GM19025 (cell line): ENCODE data around the gene NAALAD2.
A peak's percentile ranks its signal among the peaks of the same experiment; 100 is the strongest.
"Not testable (repeated sequence)": the region's sequence is repeated elsewhere in the genome, so short reads cannot be mapped to it uniquely, and the experiment has no call there.

ENCODE experiments used
- ATAC-seq: cut with Tn5 transposase; IDR thresholded peaks from one replicate; pipeline ENCODE4 v1.9.1; 2021; ENCODE audit warnings: mild to moderate bottlenecking, low read depth, moderate library complexity; ENCODE audit not compliant: unreplicated experiment

The NAALAD2 gene

DNA sequence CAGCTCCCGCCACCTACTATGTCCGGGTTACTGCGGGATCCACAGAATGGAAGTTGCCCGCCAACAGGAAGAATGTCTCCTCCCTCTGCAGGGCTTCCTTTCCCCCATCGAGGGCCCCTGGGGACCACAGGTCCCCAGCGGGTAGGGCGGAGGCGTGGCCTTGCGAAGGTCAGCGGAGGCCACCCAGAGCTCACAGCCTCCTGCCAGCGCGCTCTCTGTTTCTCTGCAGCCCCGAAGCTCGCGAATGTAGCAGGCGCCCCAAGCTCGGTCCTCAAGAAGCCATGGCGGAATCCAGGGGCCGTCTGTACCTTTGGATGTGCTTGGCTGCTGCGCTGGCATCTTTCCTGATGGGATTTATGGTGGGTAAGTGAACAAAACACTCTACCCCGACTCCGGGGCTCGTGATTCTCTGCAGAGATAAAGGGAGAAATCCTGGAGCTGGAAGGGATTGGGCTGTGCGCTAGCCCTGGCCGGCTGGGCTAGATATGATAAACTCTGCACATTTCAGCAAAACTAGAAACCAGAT is at the start of gene NAALAD2:
TSS of gene NAALAD2 (plus strand) at position 186 of the 526 bp plus-strand sequence. CDS start at position 282, 96 bp downstream.
- peak; percentile 86 for ATAC-seq

DNA sequence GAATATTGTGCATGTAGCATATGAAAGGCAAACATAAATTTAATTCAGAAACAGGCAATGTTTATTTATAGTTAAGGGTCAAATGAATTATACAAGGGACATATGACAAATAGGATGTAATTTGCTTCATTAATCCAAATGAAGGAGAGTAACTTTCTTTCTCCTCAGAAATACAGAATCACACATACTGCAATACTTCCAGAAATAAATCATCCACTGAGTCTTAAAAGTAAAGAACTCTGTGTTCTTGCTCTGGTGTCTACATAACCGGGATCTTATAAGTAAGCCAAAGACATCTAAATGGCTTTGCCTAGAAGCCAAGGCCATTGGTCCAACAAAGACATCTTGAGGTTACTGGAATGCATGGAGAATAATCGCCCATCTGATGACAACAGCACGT is 48.8 kb upstream of the NAALAD2 start, which contains the start of gene UBTFL1:
TSS of gene UBTFL1 (plus strand) at position 301 of the 400 bp plus-strand sequence. CDS start at position 301, 0 bp downstream.
- not testable (repeated sequence) for ATAC-seq

GRCh38 chr11:90088731-90089130 is 45.7 kb upstream of the NAALAD2 start:
- ATAC-seq, result not testable (repeated sequence)

DNA sequence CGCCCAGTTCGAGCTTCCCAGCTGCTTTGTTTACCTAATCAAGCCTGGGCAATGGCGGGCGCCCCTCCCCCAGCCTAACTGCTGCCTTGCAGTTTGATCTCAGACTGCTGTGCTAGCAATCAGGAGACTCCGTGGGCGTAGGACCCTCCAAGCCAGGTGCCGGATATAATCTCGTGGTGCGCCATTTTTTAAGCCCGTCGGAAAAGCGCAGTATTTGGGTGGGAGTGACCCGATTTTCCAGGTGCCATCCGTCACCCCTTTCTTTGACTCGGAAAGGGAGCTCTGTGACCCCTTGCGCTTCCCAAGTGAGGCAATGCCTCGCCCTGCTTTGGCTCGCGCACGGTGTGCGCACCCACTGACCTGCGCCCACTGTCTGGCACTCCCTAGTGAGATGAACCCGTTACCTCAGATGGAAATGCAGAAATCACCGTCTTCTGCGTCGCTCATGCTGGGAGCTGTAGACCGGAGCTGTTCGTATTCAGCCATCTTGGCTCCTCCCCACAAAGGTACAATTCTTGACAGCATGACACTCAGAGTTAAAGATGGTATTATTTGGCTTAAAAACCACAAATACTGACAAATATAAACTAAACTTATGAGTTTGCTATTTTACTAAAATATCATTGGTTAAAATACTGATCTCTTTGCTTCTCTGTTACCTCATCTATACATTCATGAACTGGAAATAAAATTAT is 39.1 kb upstream of the NAALAD2 start:
- not testable (repeated sequence) for ATAC-seq

DNA sequence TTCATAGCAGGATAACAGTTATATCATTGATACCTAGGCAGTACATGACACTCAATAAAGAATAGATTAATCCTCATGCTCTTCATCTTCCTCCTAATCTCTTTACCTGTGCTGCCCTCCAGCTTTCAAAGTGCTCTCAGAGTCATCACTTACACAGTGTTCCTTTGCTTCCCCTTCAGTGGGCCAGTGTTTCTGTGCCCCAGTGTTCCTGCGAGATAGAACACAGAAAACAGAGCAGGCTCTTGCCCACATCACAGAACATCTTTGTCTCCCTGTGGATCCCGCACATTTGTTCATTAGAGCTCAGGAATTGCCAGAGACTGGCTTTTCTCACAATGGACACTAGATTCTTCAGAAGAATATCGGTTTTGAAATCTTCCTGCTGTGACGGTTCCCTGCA is 36.2 kb upstream of the NAALAD2 start:
- not testable (repeated sequence) for ATAC-seq

- no peak for ATAC-seq
Observed at GRCh38 chr11:90100431-90100830, 34.0 kb upstream of the NAALAD2 start.

- ATAC-seq, result no peak
Observed at GRCh38 chr11:90113541-90113940, 20.9 kb upstream of the NAALAD2 start.

DNA sequence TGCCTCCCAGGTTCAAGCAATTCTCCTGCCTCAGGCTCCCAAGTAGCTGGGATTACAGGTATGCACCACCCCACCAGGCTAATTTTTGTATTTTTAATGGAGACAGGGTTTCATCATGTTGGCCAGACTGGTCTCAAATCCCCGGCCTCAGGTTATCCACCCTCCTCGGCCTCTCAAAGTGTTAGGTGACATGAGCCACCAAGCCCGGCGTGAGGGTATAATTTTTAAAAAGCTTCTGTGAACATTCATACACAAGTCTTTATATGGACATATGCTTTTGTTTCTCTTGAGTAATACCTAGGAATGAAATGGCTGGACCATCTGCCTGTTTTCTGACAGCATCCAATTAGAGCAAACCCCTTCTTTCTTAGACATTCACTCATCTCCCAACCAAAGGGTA is 14.3 kb upstream of the NAALAD2 start:
- ATAC-seq, result no peak

DNA sequence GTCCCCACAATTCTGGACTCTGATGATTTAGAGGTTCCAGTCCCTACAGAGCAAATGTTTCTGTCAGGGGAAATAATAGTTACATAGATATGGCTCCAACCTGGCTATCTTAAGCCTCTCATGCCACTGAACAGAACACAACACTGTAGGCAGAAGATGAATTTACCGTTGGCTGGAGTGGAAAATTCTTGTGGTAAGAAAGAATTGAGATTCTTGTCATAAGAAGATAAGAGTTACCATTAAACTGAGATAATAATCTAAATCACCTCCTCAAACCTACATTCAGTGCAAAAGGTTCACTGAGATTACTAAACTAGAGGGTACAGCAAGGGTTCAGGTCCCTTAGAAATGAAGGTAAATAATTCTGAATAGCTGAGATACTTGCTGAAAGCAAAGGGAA is 10.1 kb upstream of the NAALAD2 start:
- ATAC-seq, result no peak

GRCh38 chr11:90124946-90125345 is 9.5 kb upstream of the NAALAD2 start:
- no peak for ATAC-seq

GRCh38 chr11:90133560-90134477 is 644 bp upstream of the NAALAD2 start:
- ATAC-seq, result no peak

DNA sequence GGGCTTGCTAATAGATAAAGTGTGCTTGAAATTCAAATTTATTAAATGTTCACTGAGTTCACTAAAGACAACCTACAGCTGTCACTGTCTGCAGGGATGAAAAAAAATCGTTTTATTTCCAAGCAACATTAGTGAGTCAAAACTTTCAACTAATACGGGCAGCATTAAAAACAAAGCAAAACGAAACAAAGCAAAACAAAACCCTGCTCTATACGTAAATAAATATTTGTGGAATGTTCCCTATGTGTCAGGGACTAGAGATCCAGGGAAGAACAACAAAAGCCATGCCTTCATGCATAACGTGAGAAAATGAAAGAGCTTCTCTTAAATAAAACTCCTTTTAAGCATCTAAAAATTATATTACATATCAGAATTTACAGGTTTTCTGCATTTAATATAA is 553 bp downstream of the NAALAD2 start:
- ATAC-seq, result no peak

DNA sequence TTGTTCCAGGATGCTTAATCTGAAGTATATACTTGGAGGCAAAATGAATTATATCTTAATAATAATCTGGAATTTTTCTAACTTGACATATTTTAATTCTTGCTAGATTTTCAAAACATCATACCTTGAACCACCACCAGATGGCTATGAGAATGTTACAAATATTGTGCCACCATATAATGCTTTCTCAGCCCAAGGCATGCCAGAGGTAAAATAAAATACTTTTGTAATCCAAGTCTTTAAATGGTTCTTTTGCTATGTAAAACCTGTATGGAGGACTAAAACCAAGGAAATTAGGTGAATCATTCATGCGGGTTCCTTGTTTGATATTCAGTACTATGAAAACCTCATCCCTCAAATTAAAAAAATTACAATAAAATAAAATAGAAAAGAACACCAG is 14.4 kb downstream of the NAALAD2 start:
- ATAC-seq, result no peak

GRCh38 chr11:90166982-90167573 is 32.6 kb downstream of the NAALAD2 start:
- ATAC-seq, result not testable (repeated sequence)

DNA sequence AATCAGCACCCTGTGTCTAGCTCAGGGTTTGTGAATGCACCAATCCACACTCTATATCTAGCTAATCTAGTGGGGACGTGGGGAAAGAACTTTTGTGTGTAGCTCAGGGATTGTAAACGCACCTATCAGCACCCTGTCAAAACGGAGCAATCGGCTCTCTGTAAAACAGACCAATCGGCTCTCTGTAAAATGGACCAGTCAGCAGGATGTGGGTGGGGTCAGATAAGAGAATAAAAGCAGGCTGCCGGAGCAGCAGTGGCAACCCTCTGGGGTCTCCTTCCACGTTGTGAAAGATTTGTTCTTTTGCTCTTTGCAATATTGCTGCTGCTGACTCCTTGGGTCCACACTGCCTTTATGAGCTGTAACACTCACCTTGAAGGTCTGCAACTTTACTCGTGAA is 33.2 kb downstream of the NAALAD2 start:
- ATAC-seq, result not testable (repeated sequence)

GRCh38 chr11:90168571-90168970 is 34.1 kb downstream of the NAALAD2 start:
- no peak for ATAC-seq

- ATAC-seq, result no peak
Observed at GRCh38 chr11:90171359-90171758, 36.9 kb downstream of the NAALAD2 start.

DNA sequence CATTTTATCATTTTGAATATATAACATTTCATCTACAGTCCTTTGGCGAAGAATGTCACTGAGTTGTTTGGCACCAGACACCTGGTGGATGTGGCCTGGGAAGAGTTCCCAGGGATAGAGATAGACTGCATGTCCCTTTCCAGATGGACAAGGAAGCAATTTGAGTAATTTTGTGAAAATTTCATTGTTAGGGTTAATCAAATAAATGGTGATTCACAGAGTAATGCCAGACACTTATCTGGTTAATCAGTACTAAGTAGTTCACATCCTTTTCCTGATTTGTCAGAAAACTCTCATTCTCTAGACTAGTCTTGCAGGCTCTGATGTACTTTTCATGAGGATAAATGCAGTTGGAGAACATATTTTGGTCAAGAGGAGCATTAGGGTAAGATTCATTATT is 41.6 kb downstream of the NAALAD2 start:
- no peak for ATAC-seq

DNA sequence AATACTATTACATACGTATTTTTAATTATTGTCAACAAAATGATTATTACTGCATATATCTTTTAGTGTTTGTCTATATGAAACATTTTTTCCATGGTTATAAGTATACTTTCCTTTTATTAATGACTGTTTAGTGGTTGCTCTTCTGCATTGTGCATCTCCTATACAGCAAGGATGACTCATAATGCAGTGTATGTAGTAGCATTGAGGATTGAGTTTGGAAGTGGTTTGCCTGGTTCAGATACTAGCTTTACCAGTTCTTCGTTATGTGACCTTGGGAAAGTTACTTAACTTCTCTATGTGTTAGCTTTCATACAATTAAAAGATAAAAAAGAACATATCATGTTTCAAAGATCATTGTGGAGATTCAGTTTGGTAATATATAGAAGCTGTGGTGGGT is 44.3 kb downstream of the NAALAD2 start:
- ATAC-seq, result no peak

DNA sequence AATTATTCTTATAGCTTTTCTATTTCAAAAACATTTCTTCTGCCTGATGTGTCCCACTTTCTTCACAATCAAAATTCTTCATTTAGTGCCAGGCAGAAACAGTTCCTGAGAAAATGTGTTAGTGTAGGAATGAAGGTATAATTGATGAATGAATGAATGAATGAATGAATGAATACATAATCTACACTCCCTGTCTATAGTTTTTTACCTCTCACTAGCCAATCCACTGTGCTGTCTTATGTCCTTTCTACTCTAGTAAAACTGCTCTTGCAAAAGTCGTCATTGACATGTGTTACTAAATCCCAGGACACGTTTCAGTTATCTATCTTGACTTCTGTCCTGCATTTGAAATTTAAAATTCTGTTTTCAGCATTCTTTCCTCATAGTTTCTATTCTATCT is 45.5 kb downstream of the NAALAD2 start:
- no peak for ATAC-seq

DNA sequence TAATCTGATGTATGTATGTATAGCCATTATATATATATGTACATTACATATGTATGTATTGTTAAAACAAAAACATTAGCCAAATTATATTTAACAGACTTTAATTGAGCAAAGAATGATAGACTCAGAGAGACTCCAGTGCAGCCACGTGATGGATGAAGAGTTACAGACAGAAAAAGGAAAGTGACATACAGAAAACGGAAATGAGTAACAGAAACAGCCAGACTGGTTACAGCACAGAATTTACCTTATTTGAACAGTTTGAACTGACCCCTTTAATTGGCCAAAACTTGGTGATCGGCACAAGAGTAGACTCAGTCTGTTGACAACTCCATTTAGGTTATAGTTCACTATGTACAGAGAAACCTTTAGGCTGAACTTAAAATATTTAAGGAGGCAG is 53.4 kb downstream of the NAALAD2 start:
- ATAC-seq, result no peak
